Thyroid gland (tissue), 4 donors: ENCODE results near the gene ELFN2.

Source experiments
- POLR2A ChIP-seq, 2 donors: fragments of 450-650 bp; IDR thresholded peaks; one replicate each; pipeline ENCODE4 v1.6.1; 2017; ENCODE audit warnings: antibody characterized with exemption in 2 of 2, mild to moderate bottlenecking in 2 of 2, moderate library complexity in 1 of 2
- TF ChIP-seq, protein P1 (sequence below), 6 experiments: fragments of 200-600 bp in 3 of 6; fragments of 450-650 bp in 3 of 6; sonication (generic) in 3 of 6; IDR thresholded peaks; one replicate each; pipeline ENCODE4 v1.5.1; 2016 to 2019; ENCODE audit warnings: antibody characterized with exemption in 6 of 6, mild to moderate bottlenecking in 2 of 6, inconsistent platforms in 1 of 6, moderate library complexity in 1 of 6

DNA sequence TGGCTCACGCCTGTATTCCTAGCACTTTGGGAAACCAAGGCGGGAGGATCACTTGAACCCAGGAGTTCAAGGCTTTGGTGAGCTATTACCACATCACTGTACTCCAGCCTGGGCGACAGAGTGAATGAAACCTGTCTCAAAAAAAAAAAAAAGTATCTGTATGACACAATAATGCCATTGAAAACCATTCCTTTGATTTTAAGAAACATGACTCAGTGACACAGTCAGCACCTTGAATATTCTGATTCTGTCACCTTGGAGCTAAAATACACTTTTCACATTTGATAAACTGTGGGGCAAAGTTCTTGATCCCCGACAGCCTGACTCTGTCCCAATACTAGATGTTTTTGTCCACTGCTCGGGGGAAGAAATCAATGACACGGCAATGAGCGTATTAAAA lies 16.7 kb upstream of the ELFN2 start:
- TF ChIP-seq, protein P1, sequence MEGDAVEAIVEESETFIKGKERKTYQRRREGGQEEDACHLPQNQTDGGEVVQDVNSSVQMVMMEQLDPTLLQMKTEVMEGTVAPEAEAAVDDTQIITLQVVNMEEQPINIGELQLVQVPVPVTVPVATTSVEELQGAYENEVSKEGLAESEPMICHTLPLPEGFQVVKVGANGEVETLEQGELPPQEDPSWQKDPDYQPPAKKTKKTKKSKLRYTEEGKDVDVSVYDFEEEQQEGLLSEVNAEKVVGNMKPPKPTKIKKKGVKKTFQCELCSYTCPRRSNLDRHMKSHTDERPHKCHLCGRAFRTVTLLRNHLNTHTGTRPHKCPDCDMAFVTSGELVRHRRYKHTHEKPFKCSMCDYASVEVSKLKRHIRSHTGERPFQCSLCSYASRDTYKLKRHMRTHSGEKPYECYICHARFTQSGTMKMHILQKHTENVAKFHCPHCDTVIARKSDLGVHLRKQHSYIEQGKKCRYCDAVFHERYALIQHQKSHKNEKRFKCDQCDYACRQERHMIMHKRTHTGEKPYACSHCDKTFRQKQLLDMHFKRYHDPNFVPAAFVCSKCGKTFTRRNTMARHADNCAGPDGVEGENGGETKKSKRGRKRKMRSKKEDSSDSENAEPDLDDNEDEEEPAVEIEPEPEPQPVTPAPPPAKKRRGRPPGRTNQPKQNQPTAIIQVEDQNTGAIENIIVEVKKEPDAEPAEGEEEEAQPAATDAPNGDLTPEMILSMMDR (IDR thresholded peaks at IDR 0.05) = no peak
- TF ChIP-seq POLR2A (IDR thresholded peaks at IDR 0.05) = no peak
